B cell (primary cell): ENCODE data around the gene NPC2. TPM values are rescaled to one million over a fixed set of nuclear protein-coding genes. Genes with fewer than 3 reads are reported as not detected.
A peak's percentile ranks its signal among the peaks of the same experiment; 100 is the strongest.

ENCODE experiments used
- ATAC-seq: fragments of 200-7000 bp; cut with Tn5 transposase; one replicate; pipeline ENCODE4 v1.10.0; 2021; ENCODE audit warnings: low read depth, mild to moderate bottlenecking, moderate number of reproducible peaks, moderate library complexity
- CTCF ChIA-PET: fragments of 350-600 bp; sonication (Branson Sonifier 250); formaldehyde crosslinking; loops from one replicate; lab custom pipeline; 2021; ENCODE audit warnings: antibody characterized with exemption, inconsistent platforms; lab: Charles Lee
- POLR2A ChIA-PET: fragments of 350-600 bp; sonication (Branson Sonifier 250); formaldehyde crosslinking; loops from one replicate; lab custom pipeline; 2021; ENCODE audit warnings: antibody characterized with exemption; lab: Charles Lee
- DNase-seq: peaks from one replicate; pipeline ENCODE4 v3.0.0; 2013
- H2AFZ ChIP-seq: 2 replicates; pipeline ENCODE4 v1.6.1; 2012; ENCODE audit warnings: mild to moderate bottlenecking, low read depth, low read length; ENCODE audit not compliant: insufficient read depth, poor library complexity, severe bottlenecking
- H3K27ac ChIP-seq, 2 donors: 1 replicate in 1 of 2; 2 replicates in 1 of 2; pipeline ENCODE4 v1.5.1; 2012 to 2013; ENCODE audit warnings: low read length in 2 of 2, mild to moderate bottlenecking in 2 of 2, moderate library complexity in 1 of 2
- H3K27me3 ChIP-seq, 4 experiments: fragments of 200-600 bp in 1 of 4; sonication (generic) in 1 of 4; replicated peaks in 1 of 4; 1 replicate in 2 of 4; 2 replicates in 2 of 4; pipeline versions ENCODE4 v1.6.1 to v1.7.0; 2013 to 2016; ENCODE audit warnings: low read length in 3 of 4, mild to moderate bottlenecking in 2 of 4, mixed read lengths in 1 of 4, moderate library complexity in 1 of 4; ENCODE audit not compliant: insufficient read depth in 4 of 4, control insufficient read depth in 3 of 4; ENCODE audit errors: control extremely low read depth in 1 of 4
- H3K36me3 ChIP-seq, 2 experiments: replicated peaks in 1 of 2; 1 replicate in 1 of 2; 2 replicates in 1 of 2; pipeline versions ENCODE4 v1.6.1 to v1.7.1; 2013; ENCODE audit warnings: low read length in 1 of 2; ENCODE audit not compliant: insufficient read depth in 2 of 2, control insufficient read depth in 1 of 2; ENCODE audit errors: control extremely low read depth in 1 of 2, extremely low read depth in 1 of 2
- H3K4me1 ChIP-seq, 2 donors: fragments of 200-600 bp in 1 of 2; sonication (generic) in 1 of 2; 1 replicate in 1 of 2; 2 replicates in 1 of 2; pipeline versions ENCODE4 v1.5.1 to v1.6.1; 2013 to 2017; ENCODE audit warnings: low read length in 2 of 2; ENCODE audit not compliant: control insufficient read depth in 2 of 2, insufficient read depth in 2 of 2
- H3K4me2 ChIP-seq: replicated peaks from 2 replicates; pipeline ENCODE3; 2012; ENCODE audit warnings: mild to moderate bottlenecking, low read depth, low read length; ENCODE audit not compliant: poor library complexity, severe bottlenecking
- H3K4me3 ChIP-seq, 5 experiments: fragments of 200-600 bp in 1 of 5; sonication (generic) in 1 of 5; 1 replicate in 3 of 5; 2 replicates in 2 of 5; pipeline versions ENCODE4 v1.5.1 to v1.7.0; 2011 to 2016; ENCODE audit warnings: low read length in 4 of 5, mild to moderate bottlenecking in 4 of 5, low read depth in 2 of 5, control low read depth in 1 of 5, moderate library complexity in 1 of 5; ENCODE audit not compliant: insufficient read depth in 1 of 5; ENCODE audit errors: control extremely low read depth in 1 of 5, extremely low read depth in 1 of 5
- H3K79me2 ChIP-seq: fragments of 200-600 bp; sonication (generic); one replicate; pipeline ENCODE4 v1.6.0; 2016; ENCODE audit warnings: low read length; ENCODE audit not compliant: control insufficient read depth, insufficient read depth
- H3K9ac ChIP-seq: fragments of 200-600 bp; sonication (generic); 2 replicates; pipeline ENCODE4 v1.6.1; 2017; ENCODE audit warnings: mild to moderate bottlenecking, low read length, moderate library complexity
- H3K9me3 ChIP-seq, 3 donors: one replicate each; pipeline versions ENCODE4 v1.6.1 to v1.7.1; 2013; ENCODE audit warnings: low read length in 2 of 3; ENCODE audit not compliant: control insufficient read depth in 2 of 3, insufficient read depth in 1 of 3; ENCODE audit errors: control extremely low read depth in 1 of 3
- H4K20me1 ChIP-seq: 2 replicates; pipeline ENCODE4 v1.6.0; 2012; ENCODE audit warnings: mild to moderate bottlenecking, low read length; ENCODE audit not compliant: insufficient read depth, control insufficient read depth, poor library complexity, severe bottlenecking
- H3K27ac Mint-ChIP-seq: one replicate; pipeline ENCODE4 v1.8.0; 2021; ENCODE audit warnings: mixed read lengths
- H3K27me3 Mint-ChIP-seq: one replicate; pipeline ENCODE4 v1.8.0; 2021; ENCODE audit warnings: mixed read lengths
- H3K4me1 Mint-ChIP-seq: one replicate; pipeline ENCODE4 v1.8.0; 2021; ENCODE audit warnings: mixed read lengths
- H3K4me3 Mint-ChIP-seq: one replicate; pipeline ENCODE4 v1.8.0; 2021; ENCODE audit warnings: mixed read lengths
- H3K9me3 Mint-ChIP-seq: one replicate; pipeline ENCODE4 v1.8.0; 2022; ENCODE audit warnings: mixed read lengths; ENCODE audit not compliant: insufficient read depth
- CTCF ChIP-seq: fragments of 200-600 bp; IDR thresholded peaks from one replicate; pipeline ENCODE4 v1.8.0; 2022; ENCODE audit warnings: antibody characterized with exemption, mild to moderate bottlenecking
- EZH2 ChIP-seq: IDR thresholded peaks from 2 replicates; pipeline ENCODE4 v1.6.1; 2012; ENCODE audit warnings: borderline replicate concordance, low read depth, mild to moderate bottlenecking, moderate library complexity, low read length; ENCODE audit not compliant: insufficient read depth, poor library complexity, severe bottlenecking
- WGBS: methylation state at CpG from one replicate; pipeline ENCODE4 v1.1.5; 2013; ENCODE audit warnings: missing lambda C conversion rate; ENCODE audit not compliant: insufficient coverage; 5-methylcytosine and 5-hydroxymethylcytosine counted together
- intact Hi-C: fragments of 100-400 bp; cut with micrococcal nuclease; formaldehyde crosslinking; loops from one replicate; pipeline ENCODE4 v1.10.0; 2022
- polyA plus RNA-seq: library from polyadenylated mRNA; depleted of rRNA; stranded (reverse); fragments of >200 nt; gene quantifications from 2 replicates; pipeline ENCODE4 v1.2.3, GENCODE V29; 2012
- total RNA-seq, 2 donors: library from RNA; stranded (reverse); fragments of 120-200 nt in 1 of 2; gene quantifications; 1 replicate in 1 of 2; 2 replicates in 1 of 2; pipeline versions ENCODE4 v1.2.3 to v1.2.4, GENCODE V29; 2013 to 2022

The NPC2 gene
- total and polyA plus RNA-seq, 2 donors (not counting 1 experiment from before 2014, with no cell fraction given), result 93.8 to 154 TPM

DNA sequence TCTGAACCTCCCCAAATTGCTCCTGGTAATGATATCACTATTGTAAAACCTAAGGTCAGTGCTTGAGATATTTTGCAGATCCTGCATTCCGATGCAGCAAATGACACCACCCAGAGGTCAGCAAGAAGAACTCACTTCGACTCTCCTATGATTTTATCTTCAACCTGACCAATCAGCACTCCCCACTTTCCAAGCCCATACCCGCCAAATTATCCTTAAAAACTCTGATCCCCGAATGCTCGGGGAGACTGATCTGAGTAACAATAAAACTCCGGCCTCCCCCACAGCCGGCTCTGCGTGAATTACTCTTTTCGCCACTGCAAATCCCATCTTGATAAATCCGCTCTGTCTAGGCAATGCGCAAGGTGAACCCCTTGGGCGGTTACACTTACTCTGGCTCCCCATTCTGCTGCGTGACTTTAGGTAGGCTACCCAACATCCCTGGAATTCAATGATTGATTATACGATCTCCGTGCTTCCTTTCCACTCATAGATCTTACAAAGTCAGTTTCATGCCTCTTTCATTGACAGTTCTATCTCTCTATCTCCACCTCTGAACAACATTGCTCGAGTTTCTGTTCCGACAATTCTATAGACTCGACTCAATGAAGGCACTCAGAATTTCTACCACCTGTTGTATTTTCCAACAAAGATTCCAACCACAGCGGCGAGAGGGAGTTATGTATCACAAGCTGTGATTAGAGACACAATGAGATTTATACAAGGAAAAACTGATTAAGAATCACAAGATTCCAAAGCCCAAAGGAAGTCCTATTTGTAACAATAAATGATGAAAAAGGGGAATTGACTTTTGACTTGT, 939 bp downstream of the NPC2 start:
- Histone ChIP-seq H4K20me1 (peaks cover 7% of the 10 kb centered on the region), H3K9ac (peak overlapping the region; percentile 93), H3K79me2 (peaks cover 52% of the 10 kb centered on the region), H3K27ac (peak overlapping the region; percentile 74 to 97), H3K4me1 (peaks cover 18 to 27% of the 10 kb centered on the region in 2 donors), H3K4me2 (peak overlapping the region; percentile 95), H3K27me3 (no peaks in the 10 kb centered on the region), H3K9me3 (no peaks in the 10 kb centered on the region), H3K4me3 (peak overlapping the region; percentile 73 to 90 (median 87)), H3K36me3 (peaks cover 0 to 7% of the 10 kb centered on the region in 2 experiments), H2AFZ (peak overlapping the region; percentile 98)
- H3K27me3 Mint-ChIP-seq, result no peaks in the 10 kb centered on the region
- no peak overlapping the region for H3K4me3 Mint-ChIP-seq
- TF ChIP-seq CTCF, result peak; percentile 51
- no peak for TF ChIP-seq EZH2
- no peak overlapping the region for H3K27ac Mint-ChIP-seq
- WGBS, result under 1% methylated on average over 18 of the region's 20 CpGs
- peak; percentile 63 for DNase-seq
- H3K4me1 Mint-ChIP-seq, result peaks cover 32% of the 10 kb centered on the region
- ChIA-PET POLR2A (interaction anchor here (1.2 to 2.1 kb wide), 2 partner anchors 90 to 133 kb away, joined by 3 to 13 read pairs; no protein-coding TSS in a partner anchor), CTCF (interaction anchor here (0.7 to 2.7 kb wide), 9 partner anchors 10 to 134 kb away, joined by 3 to 15 read pairs (median 4); no protein-coding TSS in a partner anchor)
- no peak for ATAC-seq
- no peaks in the 10 kb centered on the region for H3K9me3 Mint-ChIP-seq
- intact Hi-C loops, result loop anchor here (1.0 to 5.0 kb wide), 4 partner anchors 117 to 1169 kb away; partner anchors contain the start of genes ERG28 and TTLL5

GRCh38 chr14:74490486-74490885, 2.6 kb downstream of the NPC2 start:
- peaks cover 31% of the 10 kb centered on the region for H3K4me1 Mint-ChIP-seq
- H3K27me3 Mint-ChIP-seq, result no peaks in the 10 kb centered on the region
- H3K4me3 Mint-ChIP-seq, result no peak overlapping the region
- no CpG with 5 or more reads among the region's 1 CpG for WGBS
- ChIA-PET CTCF (interaction anchor here (0.9 to 2.7 kb wide), 8 partner anchors 8 to 132 kb away, joined by 3 to 15 read pairs (median 4); no protein-coding TSS in a partner anchor), POLR2A (no interaction called here)
- Histone ChIP-seq H3K4me1 (peaks cover 18 to 27% of the 10 kb centered on the region in 2 donors), H4K20me1 (peaks cover 7% of the 10 kb centered on the region), H3K27me3 (no peaks in the 10 kb centered on the region), H3K79me2 (peaks cover 56% of the 10 kb centered on the region), H3K36me3 (peaks cover 5 to 17% of the 10 kb centered on the region in 2 experiments), H3K9ac (no peak overlapping the region), H3K4me3 (no peak overlapping the region), H3K27ac (no peak overlapping the region), H3K4me2 (no peak overlapping the region), H2AFZ (no peak overlapping the region), H3K9me3 (no peaks in the 10 kb centered on the region)
- DNase-seq, result no peak
- no peak for ATAC-seq
- intact Hi-C loops, result loop anchor here (5.0 kb wide), 1 partner anchor 233 kb away; no protein-coding TSS in a partner anchor
- no peak overlapping the region for H3K27ac Mint-ChIP-seq
- TF ChIP-seq CTCF, result no peak
- TF ChIP-seq EZH2, result no peak
- no peaks in the 10 kb centered on the region for H3K9me3 Mint-ChIP-seq
